Esophagus muscularis mucosa (tissue), 4 donors: ENCODE measurements around the gene ITPR3. TPM values are rescaled to one million over a fixed set of nuclear protein-coding genes. Genes with fewer than 3 reads are reported as not detected.
A peak's percentile ranks its signal among the peaks of the same experiment; 100 is the strongest.

Experiments used
- DNase-seq: peaks from one replicate; pipeline ENCODE4 v3.0.0-alpha.2; 2017; ENCODE audit errors: extremely low spot score
- H3K27ac ChIP-seq, 4 donors: fragments of 200-600 bp; sonication (generic); replicated peaks in 1 of 4; 1 replicate in 3 of 4; 2 replicates in 1 of 4; pipeline ENCODE4 v1.5.1; 2016 to 2019; ENCODE audit warnings: mild to moderate bottlenecking in 1 of 4
- H3K27me3 ChIP-seq, 4 donors: fragments of 200-600 bp; sonication (generic); one replicate each; pipeline versions ENCODE4 v1.5.1 to v1.6.0; 2016 to 2019
- H3K36me3 ChIP-seq, 4 donors: fragments of 200-600 bp; sonication (generic); one replicate each; pipeline ENCODE4 v1.5.1; 2016 to 2019
- H3K4me1 ChIP-seq, 4 donors: fragments of 200-600 bp; sonication (generic); one replicate each; pipeline ENCODE4 v1.5.1; 2016 to 2019
- H3K4me3 ChIP-seq, 4 donors: fragments of 200-600 bp; sonication (generic); 1 replicate in 2 of 4; 2 replicates in 2 of 4; pipeline ENCODE4 v1.5.1; 2016 to 2019; ENCODE audit warnings: mild to moderate bottlenecking in 4 of 4, moderate library complexity in 1 of 4
- H3K9me3 ChIP-seq, 4 donors: fragments of 200-600 bp; sonication (generic); 1 replicate in 3 of 4; 2 replicates in 1 of 4; pipeline ENCODE4 v1.5.1; 2016 to 2019
- CTCF ChIP-seq, 3 experiments: fragments of 200-600 bp in 2 of 3; fragments of 450-650 bp in 1 of 3; sonication (generic) in 2 of 3; IDR thresholded peaks; one replicate each; pipeline ENCODE4 v1.5.1; 2017 to 2019; ENCODE audit warnings: antibody characterized with exemption in 3 of 3, mild to moderate bottlenecking in 2 of 3, moderate library complexity in 1 of 3
- EP300 ChIP-seq: sonication (generic); formaldehyde crosslinking; IDR thresholded peaks from one replicate; pipeline ENCODE4 v1.6.1; 2017; ENCODE audit warnings: antibody characterized with exemption
- POLR2A ChIP-seq: fragments of 450-650 bp; IDR thresholded peaks from one replicate; pipeline ENCODE4 v1.6.1; 2017; ENCODE audit warnings: antibody characterized with exemption, moderate library complexity, mild to moderate bottlenecking, low read depth
- POLR2AphosphoS5 ChIP-seq, 2 donors: sonication (generic); formaldehyde crosslinking; IDR thresholded peaks; one replicate each; pipeline ENCODE4 v1.6.1; 2017; ENCODE audit warnings: antibody characterized with exemption in 2 of 2
- WGBS: methylation state at CpG from one replicate; pipeline ENCODE4 v1.1.5; 2018; 5-methylcytosine and 5-hydroxymethylcytosine counted together
- intact Hi-C: fragments of 100-400 bp; cut with DNase I; formaldehyde crosslinking; loops from one replicate; pipeline ENCODE4 v1.15.1; 2023
- total RNA-seq, 4 donors: library from RNA; depleted of rRNA; stranded (reverse); fragments of >200 nt; gene quantifications; one replicate each; pipeline versions ENCODE4 v1.1.0 to v1.2.1, GENCODE V29; 2016

The ITPR3 gene
- total RNA-seq, 4 donors from 2014 or later, result 12.1 to 24.9 (median 20.5) TPM

GRCh38 chr6:33585403-33586107, 35.6 kb upstream of the ITPR3 start:
- Histone ChIP-seq H3K4me3 (peak overlapping the region in 2 of 4 donors; percentile 22 to 41), H3K4me1 (peaks cover 24 to 35% (median 28%) of the 10 kb centered on the region in 4 donors), H3K36me3 (no peaks in the 10 kb centered on the region), H3K9me3 (no peaks in the 10 kb centered on the region), H3K27ac (no peak overlapping the region), H3K27me3 (no peaks in the 10 kb centered on the region)
- intact Hi-C loops, result loop anchor here (5.0 kb wide), 2 partner anchors 47 to 117 kb away; no protein-coding TSS in a partner anchor
- WGBS, result 33% methylated on average over 4 of the region's 14 CpGs
- TF ChIP-seq POLR2AphosphoS5 (IDR thresholded peaks at IDR 0.05) (peak in 1 of 2 donors; percentile 53), EP300 (no peak), POLR2A (no peak), CTCF (IDR thresholded peaks at IDR 0.05) (peak; percentile 92 to 99 (median 95))
- DNase-seq, result peak; percentile 97

GRCh38 chr6:33586108-33586640, 34.9 kb upstream of the ITPR3 start:
- Histone ChIP-seq H3K27ac (no peak overlapping the region), H3K4me3 (peak overlapping the region in 1 of 4 donors; percentile 22), H3K4me1 (peaks cover 25 to 38% (median 31%) of the 10 kb centered on the region in 4 donors), H3K27me3 (no peaks in the 10 kb centered on the region), H3K36me3 (no peaks in the 10 kb centered on the region), H3K9me3 (no peaks in the 10 kb centered on the region)
- intact Hi-C loops, result loop anchor here (5.0 kb wide), 2 partner anchors 46 to 116 kb away; no protein-coding TSS in a partner anchor
- 72% methylated on average over 4 of the region's 9 CpGs for WGBS
- no peak for TF ChIP-seq POLR2AphosphoS5 (IDR thresholded peaks at IDR 0.05)
- no peak for TF ChIP-seq EP300
- no peak for TF ChIP-seq POLR2A
- no peak for TF ChIP-seq CTCF (IDR thresholded peaks at IDR 0.05)
- no peak for DNase-seq

GRCh38 chr6:33587529-33587928, 33.6 kb upstream of the ITPR3 start:
- 82% methylated on average over 8 of the region's 8 CpGs for WGBS

GRCh38 chr6:33588894-33589293, 32.2 kb upstream of the ITPR3 start:
- TF ChIP-seq CTCF (IDR thresholded peaks at IDR 0.05), result no peak
- no peak for TF ChIP-seq EP300
- TF ChIP-seq POLR2AphosphoS5 (IDR thresholded peaks at IDR 0.05), result no peak
- TF ChIP-seq POLR2A, result no peak
- DNase-seq, result no peak
- peaks cover 0 to 14% (median 0%) of the 10 kb centered on the region in 4 donors for H3K27me3 ChIP-seq
- H3K27ac ChIP-seq, result peak overlapping the region in 1 of 4 donors; percentile 54
- H3K9me3 ChIP-seq, result no peaks in the 10 kb centered on the region
- no peak overlapping the region for H3K4me3 ChIP-seq
- no peaks in the 10 kb centered on the region for H3K36me3 ChIP-seq
- intact Hi-C loops, result loop anchor here (5.0 kb wide), 2 partner anchors 43 to 113 kb away; no protein-coding TSS in a partner anchor
- 75% methylated on average over 4 of the region's 4 CpGs for WGBS
- peaks cover 34 to 43% (median 40%) of the 10 kb centered on the region in 4 donors for H3K4me1 ChIP-seq

More at GRCh38 chr6:33587529-33587928, 33.6 kb upstream of the ITPR3 start:
- intact Hi-C loops, result loop anchor here (5.0 kb wide), 2 partner anchors 45 to 115 kb away; no protein-coding TSS in a partner anchor
- no peak overlapping the region for H3K4me3 ChIP-seq
- no peak overlapping the region for H3K27ac ChIP-seq
- H3K4me1 ChIP-seq, result peaks cover 25 to 38% (median 34%) of the 10 kb centered on the region in 4 donors
- no peaks in the 10 kb centered on the region for H3K36me3 ChIP-seq
- H3K9me3 ChIP-seq, result no peaks in the 10 kb centered on the region
- peaks cover 0 to 6% (median 0%) of the 10 kb centered on the region in 4 donors for H3K27me3 ChIP-seq
- no peak for DNase-seq
- no peak for TF ChIP-seq CTCF (IDR thresholded peaks at IDR 0.05)
- no peak for TF ChIP-seq POLR2A
- TF ChIP-seq POLR2AphosphoS5 (IDR thresholded peaks at IDR 0.05), result no peak
- no peak for TF ChIP-seq EP300
